Stimulated activated naive CD8-positive, alpha-beta T cell treated with anti-CD3 and anti-CD28 coated beads, Interleukin-15, Interleukin-2, amounts not matched to agents 100 ng/mL and 50 ng/mL, for 24 hours (primary cell): ENCODE measurements around the gene GSN.
A peak's percentile ranks its signal among the peaks of the same experiment; 100 is the strongest.

Experiments
- H3K27ac Mint-ChIP-seq: one replicate; pipeline ENCODE4 v1.8.0; 2021; ENCODE audit warnings: mild to moderate bottlenecking, mixed read lengths
- H3K27me3 Mint-ChIP-seq: one replicate; pipeline ENCODE4 v1.8.0; 2021; ENCODE audit warnings: mixed read lengths
- H3K36me3 Mint-ChIP-seq: one replicate; pipeline ENCODE4 v1.8.0; 2021; ENCODE audit warnings: low read depth, mixed read lengths
- H3K4me1 Mint-ChIP-seq: one replicate; pipeline ENCODE4 v1.8.0; 2021; ENCODE audit warnings: low read depth, mixed read lengths
- H3K4me3 Mint-ChIP-seq: one replicate; pipeline ENCODE4 v1.8.0; 2021; ENCODE audit warnings: mild to moderate bottlenecking, mixed read lengths
- H3K9me3 Mint-ChIP-seq: one replicate; pipeline ENCODE4 v1.8.0; 2021; ENCODE audit warnings: mixed read lengths

The GSN gene

DNA sequence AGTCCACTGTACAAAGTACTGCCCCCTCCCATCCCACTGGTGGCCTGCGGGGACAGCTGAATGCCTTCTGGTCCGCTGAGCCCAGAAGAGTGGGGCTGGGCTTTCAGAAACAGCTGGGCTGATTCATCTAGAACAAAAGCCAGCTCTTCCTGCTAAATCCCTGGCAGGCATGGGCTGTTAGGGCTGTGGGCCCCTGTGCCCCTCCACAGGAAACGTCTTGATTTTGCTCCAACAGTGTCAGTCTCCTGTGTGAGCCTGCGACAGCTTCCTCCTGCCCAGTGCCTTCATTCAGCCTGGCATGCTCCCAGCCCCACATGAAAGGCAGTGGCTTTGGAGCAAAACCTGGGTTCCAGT lies 6.9 kb upstream of the GSN start:
- Mint-ChIP-seq H3K4me1 (no peaks in the 10 kb centered on the region), H3K9me3 (no peaks in the 10 kb centered on the region), H3K27me3 (peaks cover 5% of the 10 kb centered on the region), H3K36me3 (no peaks in the 10 kb centered on the region), H3K4me3 (no peak overlapping the region), H3K27ac (no peak overlapping the region)

- Mint-ChIP-seq H3K27ac (no peak overlapping the region), H3K4me1 (no peaks in the 10 kb centered on the region)
These were observed 6.2 kb upstream of the GSN start for GRCh38 chr9:121261755-121262154.

GRCh38 chr9:121262423-121262822 lies 5.5 kb upstream of the GSN start:
- no peaks in the 10 kb centered on the region for H3K4me1 Mint-ChIP-seq
- peaks cover 14% of the 10 kb centered on the region for H3K27me3 Mint-ChIP-seq
- H3K4me3 Mint-ChIP-seq, result no peak overlapping the region
- H3K27ac Mint-ChIP-seq, result no peak overlapping the region
- H3K36me3 Mint-ChIP-seq, result no peaks in the 10 kb centered on the region
- H3K9me3 Mint-ChIP-seq, result no peaks in the 10 kb centered on the region

More at GRCh38 chr9:121261755-121262154, 6.2 kb upstream of the GSN start:
- Mint-ChIP-seq H3K36me3 (no peaks in the 10 kb centered on the region), H3K27me3 (peaks cover 10% of the 10 kb centered on the region), H3K4me3 (no peak overlapping the region), H3K9me3 (no peaks in the 10 kb centered on the region)

DNA sequence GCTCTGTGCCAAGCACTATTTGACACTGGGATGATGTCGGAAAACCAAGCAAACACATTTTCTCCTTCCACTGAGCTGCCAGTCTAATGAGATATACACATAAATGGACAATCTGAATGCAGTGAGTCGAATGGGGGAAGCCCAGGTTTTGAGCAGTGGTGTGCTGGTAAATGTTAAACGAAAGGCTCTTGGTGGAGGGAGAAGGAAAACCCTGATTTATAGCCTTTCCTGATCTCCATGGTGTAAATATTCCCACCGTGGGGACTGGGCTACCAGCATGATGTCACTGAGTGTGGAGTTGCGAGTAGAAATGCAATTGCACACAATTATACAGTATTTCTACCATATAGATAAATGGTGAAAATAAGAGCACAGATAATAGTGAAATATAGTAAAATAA lies 5.0 kb upstream of the GSN start:
- no peaks in the 10 kb centered on the region for H3K36me3 Mint-ChIP-seq
- H3K4me3 Mint-ChIP-seq, result no peak overlapping the region
- H3K27me3 Mint-ChIP-seq, result peaks cover 17% of the 10 kb centered on the region

GRCh38 chr9:121266356-121266755 lies 1.6 kb upstream of the GSN start:
- H3K27ac Mint-ChIP-seq, result no peak overlapping the region
- H3K9me3 Mint-ChIP-seq, result no peaks in the 10 kb centered on the region
- H3K4me1 Mint-ChIP-seq, result peaks cover 21% of the 10 kb centered on the region
- H3K27me3 Mint-ChIP-seq, result peaks cover 22% of the 10 kb centered on the region
- no peaks in the 10 kb centered on the region for H3K36me3 Mint-ChIP-seq
- H3K4me3 Mint-ChIP-seq, result no peak overlapping the region

More for the DNA sequence above, 5.0 kb upstream of the GSN start:
- no peak overlapping the region for H3K27ac Mint-ChIP-seq
- H3K9me3 Mint-ChIP-seq, result no peaks in the 10 kb centered on the region
- H3K4me1 Mint-ChIP-seq, result peaks cover 3% of the 10 kb centered on the region

GRCh38 chr9:121266906-121267650 lies 884 bp upstream of the GSN start:
- peaks cover 21% of the 10 kb centered on the region for H3K4me1 Mint-ChIP-seq
- H3K36me3 Mint-ChIP-seq, result no peaks in the 10 kb centered on the region
- H3K27me3 Mint-ChIP-seq, result peaks cover 22% of the 10 kb centered on the region
- H3K4me3 Mint-ChIP-seq, result peak overlapping the region; percentile 67
- H3K27ac Mint-ChIP-seq, result no peak overlapping the region
- no peaks in the 10 kb centered on the region for H3K9me3 Mint-ChIP-seq

DNA sequence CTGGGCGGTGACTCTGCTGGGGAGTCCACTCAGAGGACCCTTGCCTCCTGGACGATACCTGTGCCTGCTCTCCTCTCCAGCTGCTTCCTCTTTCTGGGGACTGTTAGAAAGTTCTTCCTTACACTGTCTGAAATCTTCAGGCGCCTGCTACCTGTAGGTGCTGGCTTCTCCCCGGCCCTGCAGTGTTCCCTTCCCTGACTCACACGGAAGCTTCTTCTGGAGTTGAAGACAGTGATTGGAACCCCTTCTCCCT lies 562 bp downstream of the GSN start:
- Mint-ChIP-seq H3K9me3 (no peaks in the 10 kb centered on the region), H3K4me3 (peak overlapping the region; percentile 80), H3K4me1 (peaks cover 21% of the 10 kb centered on the region), H3K27ac (no peak overlapping the region), H3K36me3 (no peaks in the 10 kb centered on the region), H3K27me3 (peaks cover 22% of the 10 kb centered on the region)

- Mint-ChIP-seq H3K27me3 (peaks cover 22% of the 10 kb centered on the region), H3K4me1 (peaks cover 21% of the 10 kb centered on the region)
These were observed 1.1 kb downstream of the GSN start for GRCh38 chr9:121268851-121269641.

GRCh38 chr9:121269642-121270254 lies 1.8 kb downstream of the GSN start:
- peaks cover 22% of the 10 kb centered on the region for H3K27me3 Mint-ChIP-seq
- no peaks in the 10 kb centered on the region for H3K36me3 Mint-ChIP-seq
- H3K27ac Mint-ChIP-seq, result no peak overlapping the region
- H3K9me3 Mint-ChIP-seq, result no peaks in the 10 kb centered on the region
- H3K4me1 Mint-ChIP-seq, result peaks cover 21% of the 10 kb centered on the region
- no peak overlapping the region for H3K4me3 Mint-ChIP-seq

More at GRCh38 chr9:121268851-121269641, 1.1 kb downstream of the GSN start:
- Mint-ChIP-seq H3K36me3 (no peaks in the 10 kb centered on the region), H3K9me3 (no peaks in the 10 kb centered on the region), H3K4me3 (peak overlapping the region; percentile 80), H3K27ac (no peak overlapping the region)

GRCh38 chr9:121271368-121272341 lies 3.7 kb downstream of the GSN start:
- Mint-ChIP-seq H3K4me3 (no peak overlapping the region), H3K27me3 (peaks cover 17% of the 10 kb centered on the region), H3K9me3 (no peaks in the 10 kb centered on the region), H3K4me1 (peaks cover 21% of the 10 kb centered on the region), H3K27ac (no peak overlapping the region), H3K36me3 (no peaks in the 10 kb centered on the region)

DNA sequence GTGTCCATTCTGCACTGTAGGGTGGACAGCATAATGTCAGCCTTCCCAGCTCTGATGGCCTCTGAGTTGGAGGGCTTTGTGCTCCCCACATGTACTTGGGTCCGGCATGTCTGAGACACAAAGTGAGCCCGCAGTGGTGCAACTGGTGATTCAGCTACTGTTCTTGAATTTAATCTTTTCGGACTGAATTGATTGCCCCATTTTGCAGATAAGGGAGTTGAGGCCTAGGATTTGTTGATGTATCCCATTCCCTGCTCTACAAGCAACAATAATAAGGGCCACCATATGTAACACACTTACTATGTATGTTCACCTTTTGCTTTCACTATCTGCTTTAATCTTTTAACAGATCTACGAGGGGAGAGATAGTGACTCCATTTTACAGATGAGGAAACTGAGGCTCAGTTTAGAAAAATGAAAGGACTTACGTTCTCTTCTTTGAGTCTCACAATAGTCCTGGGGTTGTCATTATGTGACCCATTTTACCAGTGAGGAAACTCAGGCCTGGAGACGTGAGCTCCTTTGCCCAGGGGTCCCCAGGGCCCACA lies 4.5 kb downstream of the GSN start:
- H3K9me3 Mint-ChIP-seq, result no peaks in the 10 kb centered on the region
- peaks cover 21% of the 10 kb centered on the region for H3K4me1 Mint-ChIP-seq
- peaks cover 12% of the 10 kb centered on the region for H3K27me3 Mint-ChIP-seq
- H3K36me3 Mint-ChIP-seq, result no peaks in the 10 kb centered on the region
- H3K27ac Mint-ChIP-seq, result no peak overlapping the region
- H3K4me3 Mint-ChIP-seq, result no peak overlapping the region

GRCh38 chr9:121273064-121273775 lies 5.3 kb downstream of the GSN start:
- Mint-ChIP-seq H3K27me3 (peaks cover 10% of the 10 kb centered on the region), H3K36me3 (no peaks in the 10 kb centered on the region), H3K4me1 (peaks cover 18% of the 10 kb centered on the region), H3K4me3 (no peak overlapping the region), H3K27ac (no peak overlapping the region), H3K9me3 (no peaks in the 10 kb centered on the region)

- H3K9me3 Mint-ChIP-seq, result no peaks in the 10 kb centered on the region
- peaks cover 5% of the 10 kb centered on the region for H3K4me1 Mint-ChIP-seq
- no peaks in the 10 kb centered on the region for H3K27me3 Mint-ChIP-seq
- H3K4me3 Mint-ChIP-seq, result no peak overlapping the region
- H3K36me3 Mint-ChIP-seq, result no peaks in the 10 kb centered on the region
- no peak overlapping the region for H3K27ac Mint-ChIP-seq
These were observed 6.9 kb downstream of the GSN start for GRCh38 chr9:121274851-121275250.
